GM12801 (cell line): ENCODE results near the gene DOK3.

Experiments used
- TF ChIP-seq, protein P1 (sequence below): IDR thresholded peaks from one replicate; pipeline ENCODE4 v1.5.1; 2011; ENCODE audit warnings: control low read depth; ENCODE audit not compliant: insufficient read length; ENCODE audit errors: extremely low read depth

The DOK3 gene

DNA sequence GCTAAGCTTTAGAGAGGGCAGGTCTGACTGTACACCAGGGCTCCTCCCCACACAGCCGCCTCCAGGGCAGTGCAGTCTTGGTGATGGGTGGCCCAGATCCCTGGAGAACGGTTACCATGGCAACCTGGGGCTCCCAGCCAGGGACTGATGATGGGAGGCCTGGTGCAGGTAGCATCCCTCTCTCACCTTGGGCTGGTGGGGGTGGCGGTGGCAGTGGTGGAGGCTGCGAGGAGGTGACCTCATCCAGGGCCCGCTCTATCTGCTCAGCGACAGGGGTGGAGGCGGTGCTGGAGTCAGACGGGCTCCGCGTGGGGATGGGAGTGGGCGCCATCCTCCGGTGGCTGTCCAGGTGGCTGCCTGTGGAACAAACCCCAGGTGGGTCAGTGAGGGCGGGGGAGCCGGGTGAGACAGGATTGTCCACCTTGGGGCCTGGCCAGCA, 50.7 kb downstream of the DOK3 start:
- TF ChIP-seq, protein P1, sequence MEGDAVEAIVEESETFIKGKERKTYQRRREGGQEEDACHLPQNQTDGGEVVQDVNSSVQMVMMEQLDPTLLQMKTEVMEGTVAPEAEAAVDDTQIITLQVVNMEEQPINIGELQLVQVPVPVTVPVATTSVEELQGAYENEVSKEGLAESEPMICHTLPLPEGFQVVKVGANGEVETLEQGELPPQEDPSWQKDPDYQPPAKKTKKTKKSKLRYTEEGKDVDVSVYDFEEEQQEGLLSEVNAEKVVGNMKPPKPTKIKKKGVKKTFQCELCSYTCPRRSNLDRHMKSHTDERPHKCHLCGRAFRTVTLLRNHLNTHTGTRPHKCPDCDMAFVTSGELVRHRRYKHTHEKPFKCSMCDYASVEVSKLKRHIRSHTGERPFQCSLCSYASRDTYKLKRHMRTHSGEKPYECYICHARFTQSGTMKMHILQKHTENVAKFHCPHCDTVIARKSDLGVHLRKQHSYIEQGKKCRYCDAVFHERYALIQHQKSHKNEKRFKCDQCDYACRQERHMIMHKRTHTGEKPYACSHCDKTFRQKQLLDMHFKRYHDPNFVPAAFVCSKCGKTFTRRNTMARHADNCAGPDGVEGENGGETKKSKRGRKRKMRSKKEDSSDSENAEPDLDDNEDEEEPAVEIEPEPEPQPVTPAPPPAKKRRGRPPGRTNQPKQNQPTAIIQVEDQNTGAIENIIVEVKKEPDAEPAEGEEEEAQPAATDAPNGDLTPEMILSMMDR: no peak

DNA sequence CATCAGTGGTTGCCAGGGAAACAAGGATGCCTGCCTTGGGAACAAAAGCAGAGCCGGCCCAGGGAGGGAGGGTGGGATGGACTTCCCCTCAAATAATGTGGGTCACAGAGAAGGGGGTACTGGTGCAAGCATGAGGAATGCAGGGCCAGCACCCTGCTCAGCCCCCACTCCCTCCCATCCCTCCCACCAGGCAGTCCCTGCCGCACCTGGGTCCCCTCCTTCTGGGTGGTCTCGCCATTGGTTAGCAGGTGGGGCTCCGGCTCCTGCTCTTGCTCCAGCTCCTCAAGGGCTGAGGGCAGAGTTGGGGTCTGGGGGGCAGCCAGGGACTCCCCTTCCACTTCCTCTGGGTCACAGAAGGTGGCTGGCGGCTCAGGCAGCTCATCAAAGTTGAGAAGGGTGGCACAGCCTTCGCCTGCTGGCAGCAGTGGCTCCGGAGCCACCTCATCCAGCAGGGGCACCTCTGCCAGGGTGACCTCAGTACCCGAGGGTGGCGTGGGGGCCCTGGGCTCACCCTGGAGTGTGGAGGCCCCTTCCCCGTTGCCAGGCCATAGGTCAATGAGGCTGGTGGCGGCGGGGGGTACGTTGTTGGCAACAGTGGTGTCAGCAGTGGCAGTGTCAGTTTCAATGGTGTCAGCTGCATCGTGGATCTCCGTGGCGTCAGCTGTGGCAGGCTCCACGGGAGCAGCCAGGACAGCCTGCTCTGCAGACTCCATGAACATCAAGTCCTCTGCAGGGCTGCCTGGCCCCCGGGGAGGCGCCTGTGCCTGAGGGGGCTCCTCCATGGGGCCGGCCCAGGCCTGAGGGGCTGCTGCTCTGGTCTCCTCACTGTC, 51.6 kb downstream of the DOK3 start:
- TF ChIP-seq, protein P1: no peak

DNA sequence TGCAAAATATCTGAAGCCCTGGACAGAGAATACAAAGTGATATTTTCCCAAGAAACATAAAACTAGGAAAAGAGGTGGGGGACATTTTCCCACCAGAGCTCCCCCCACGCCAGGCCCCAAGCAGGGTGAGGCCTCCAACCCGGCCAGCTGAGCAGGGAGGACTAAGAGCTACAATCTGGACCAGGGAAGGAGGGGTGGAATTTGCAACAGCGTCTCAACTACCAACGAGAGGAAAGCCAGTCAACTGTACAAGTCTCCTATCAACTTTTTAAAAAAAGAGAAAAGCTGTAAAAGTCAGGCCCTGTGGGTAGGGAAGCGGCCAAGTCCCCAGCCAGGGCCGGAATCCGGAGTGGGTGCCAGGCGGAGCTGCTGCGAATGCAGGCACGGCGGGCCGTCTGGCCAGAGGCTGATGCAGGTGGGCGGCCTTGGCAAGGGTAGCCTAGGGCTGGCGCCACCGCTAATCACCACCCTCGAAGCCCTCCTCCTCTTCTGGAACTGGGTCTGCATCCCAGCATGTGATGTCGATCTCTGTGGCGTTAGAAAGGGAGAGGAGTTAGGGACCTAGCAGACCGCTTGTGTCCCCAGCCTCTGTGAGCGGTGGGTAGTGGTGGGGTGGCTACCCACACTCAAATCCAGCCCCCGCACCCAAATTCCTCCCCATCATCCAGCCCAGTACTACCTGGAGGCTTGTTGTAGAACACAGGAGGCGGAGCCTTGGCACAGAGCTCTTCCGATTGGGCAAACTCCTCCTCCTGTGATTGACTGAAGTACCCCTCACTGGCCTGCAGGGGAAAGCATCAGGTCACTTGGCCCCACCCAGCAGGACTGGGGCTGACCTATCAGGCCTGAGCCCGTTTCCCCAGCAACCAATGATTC, 52.4 kb downstream of the DOK3 start:
- TF ChIP-seq, protein P1: no peak

DNA sequence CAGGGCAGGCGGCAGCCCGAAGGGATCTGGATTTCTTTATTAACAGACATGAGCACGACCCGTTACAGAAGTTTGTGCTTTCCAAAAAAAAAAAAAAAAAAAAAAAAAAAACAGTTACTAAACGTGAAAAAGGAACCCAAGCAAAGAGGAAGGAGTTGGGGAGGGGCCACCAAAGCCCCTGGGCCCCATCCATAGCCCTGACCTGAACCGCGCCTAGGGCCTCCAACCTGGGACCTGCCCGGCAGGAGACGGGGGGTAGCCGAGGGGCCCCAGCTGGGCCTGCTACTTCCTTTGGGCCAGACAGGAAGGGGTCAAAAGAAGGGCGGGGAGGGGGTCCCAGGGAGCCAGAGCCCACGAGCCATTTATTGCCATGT, 53.0 kb downstream of the DOK3 start:
- TF ChIP-seq, protein P1: no peak

DNA sequence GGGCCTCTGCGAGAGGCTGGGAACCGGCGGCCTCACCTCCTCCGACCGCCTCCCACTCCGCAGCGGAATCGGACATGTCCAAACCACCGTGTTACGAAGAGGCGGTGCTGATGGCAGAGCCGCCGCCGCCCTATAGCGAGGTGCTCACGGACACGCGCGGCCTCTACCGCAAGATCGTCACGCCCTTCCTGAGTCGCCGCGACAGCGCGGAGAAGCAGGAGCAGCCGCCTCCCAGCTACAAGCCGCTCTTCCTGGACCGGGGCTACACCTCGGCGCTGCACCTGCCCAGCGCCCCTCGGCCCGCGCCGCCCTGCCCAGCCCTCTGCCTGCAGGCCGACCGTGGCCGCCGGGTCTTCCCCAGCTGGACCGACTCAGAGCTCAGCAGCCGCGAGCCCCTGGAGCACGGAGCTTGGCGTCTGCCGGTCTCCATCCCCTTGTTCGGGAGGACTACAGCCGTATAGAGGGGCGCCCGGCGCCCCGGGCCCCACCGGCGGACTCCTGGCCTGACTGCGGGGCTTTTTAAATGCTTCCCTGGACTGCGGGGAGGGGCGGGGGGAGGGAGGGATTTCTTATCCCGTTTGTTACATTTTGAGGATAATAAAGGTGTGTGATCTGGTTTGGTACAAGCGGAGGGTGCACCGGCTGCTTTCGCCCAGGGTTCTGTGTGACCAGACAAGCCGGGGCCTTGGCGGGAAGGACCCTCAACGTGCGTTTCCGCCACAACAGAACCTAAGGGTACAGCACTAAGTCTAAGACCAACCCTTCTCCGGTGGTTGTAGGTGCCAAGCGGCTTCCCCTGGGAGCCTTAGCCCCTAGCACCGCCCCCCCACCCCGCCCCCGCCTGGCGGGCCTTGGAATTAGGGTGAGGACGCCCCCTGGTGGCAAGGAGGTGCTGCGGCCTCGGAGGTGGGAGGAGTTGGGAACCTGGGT, 53.7 kb downstream of the DOK3 start:
- TF ChIP-seq, protein P1: peak; percentile 36

DNA sequence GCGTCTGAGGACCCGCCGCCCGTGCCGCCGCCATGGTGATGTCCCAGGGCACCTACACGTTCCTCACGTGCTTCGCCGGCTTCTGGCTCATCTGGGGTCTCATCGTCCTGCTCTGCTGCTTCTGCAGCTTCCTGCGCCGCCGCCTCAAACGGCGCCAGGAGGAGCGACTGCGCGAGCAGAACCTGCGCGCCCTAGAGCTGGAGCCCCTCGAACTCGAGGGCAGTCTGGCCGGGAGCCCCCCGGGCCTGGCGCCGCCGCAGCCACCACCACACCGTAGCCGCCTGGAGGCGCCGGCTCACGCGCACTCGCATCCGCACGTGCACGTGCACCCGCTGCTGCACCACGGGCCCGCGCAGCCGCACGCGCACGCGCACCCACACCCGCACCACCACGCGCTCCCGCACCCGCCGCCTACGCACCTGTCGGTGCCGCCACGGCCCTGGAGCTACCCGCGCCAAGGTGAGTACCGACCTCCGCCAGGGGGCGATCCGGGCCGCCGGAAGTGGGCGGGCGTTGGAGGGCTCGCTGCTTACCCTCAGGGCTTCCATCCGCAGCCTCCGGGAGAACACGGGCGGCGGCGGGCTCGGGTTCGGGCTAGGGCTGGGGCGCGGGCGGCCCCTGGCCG, 54.5 kb downstream of the DOK3 start:
- TF ChIP-seq, protein P1: no peak
